ENCODE measurements around the gene KRTAP4-9.
"Not testable (repeated sequence)": the region's sequence is repeated elsewhere in the genome, so short reads cannot be mapped to it uniquely, and the experiment has no call there.

Gene KRTAP4-9

GRCh38 chr17:41098042-41098441, 7.1 kb upstream of the KRTAP4-9 start, which contains the start of gene KRTAP4-8:
KRTAP4-8 (minus strand) TSS chr17:41098142; CDS start chr17:41098084, 58 bp downstream.
- DNase-seq (ENCODE audit: low spot score): no peak

- no peak for DNase-seq (ENCODE audit: low spot score)
Measured at GRCh38 chr17:41098481-41098880, 6.7 kb upstream of the KRTAP4-9 start.

DNA sequence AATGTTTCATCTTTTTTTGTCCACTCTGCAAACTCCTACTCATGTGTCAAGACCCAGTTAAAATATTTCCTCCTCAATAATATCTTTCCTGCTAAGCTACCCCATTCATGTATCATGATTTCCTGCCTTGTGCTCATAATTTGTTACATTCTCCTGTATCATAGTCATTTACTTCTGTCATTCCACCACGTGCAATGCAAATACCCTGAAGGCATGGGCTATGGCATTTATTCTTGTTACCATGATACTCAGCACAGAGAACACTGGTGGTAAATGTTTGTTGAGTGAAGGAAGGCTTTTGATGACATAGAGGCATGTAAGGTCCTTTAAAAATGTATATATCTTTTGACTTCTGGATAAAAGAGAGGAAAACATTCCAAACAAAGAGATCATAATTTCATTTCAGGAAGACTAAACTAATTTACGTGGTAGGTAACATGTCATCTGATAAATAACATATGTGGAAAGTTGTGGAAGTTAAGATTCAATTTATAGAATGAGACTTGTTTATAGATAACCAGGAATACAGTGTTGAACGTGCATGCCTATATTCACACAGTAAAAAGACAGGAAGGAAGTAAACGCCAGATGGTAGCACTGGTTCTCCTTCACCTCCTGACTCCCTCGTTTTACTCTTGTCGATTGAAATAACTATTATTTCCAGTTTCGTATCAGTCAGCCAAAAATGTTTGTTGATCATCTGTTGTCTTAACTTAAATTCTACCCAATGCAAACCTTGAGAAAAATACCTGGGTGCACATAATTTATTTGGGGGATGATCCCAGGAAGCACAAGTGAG, 5.3 kb upstream of the KRTAP4-9 start:
- DNase-seq (ENCODE audit: low spot score): not testable (repeated sequence)

- DNase-seq (ENCODE audit: low spot score): no peak
Measured at GRCh38 chr17:41101586-41102259, 3.5 kb upstream of the KRTAP4-9 start, which contains the start of gene KRTAP4-16. KRTAP4-16 (minus strand) TSS chr17:41102209; CDS start chr17:41102209, 0 bp downstream.

DNA sequence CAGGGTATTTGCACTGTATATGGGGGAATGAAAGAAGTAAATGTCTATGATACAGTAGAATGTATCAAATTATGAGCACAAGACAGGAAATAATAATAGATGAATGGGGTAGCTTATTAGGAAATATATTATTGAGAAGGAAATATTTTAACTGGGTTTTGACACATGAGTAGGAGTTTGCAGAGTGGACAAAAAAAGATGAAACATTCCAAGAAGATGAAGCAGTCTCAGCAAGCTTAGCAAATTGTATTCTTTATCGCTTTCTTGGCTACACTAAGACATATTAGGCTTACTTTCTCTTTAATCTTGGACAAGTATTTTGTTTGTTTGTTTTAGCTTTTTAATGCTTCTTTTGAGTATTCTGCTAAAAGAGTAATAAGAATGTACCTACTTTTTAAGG, 1.3 kb upstream of the KRTAP4-9 start:
- DNase-seq (ENCODE audit: low spot score): no peak

DNA sequence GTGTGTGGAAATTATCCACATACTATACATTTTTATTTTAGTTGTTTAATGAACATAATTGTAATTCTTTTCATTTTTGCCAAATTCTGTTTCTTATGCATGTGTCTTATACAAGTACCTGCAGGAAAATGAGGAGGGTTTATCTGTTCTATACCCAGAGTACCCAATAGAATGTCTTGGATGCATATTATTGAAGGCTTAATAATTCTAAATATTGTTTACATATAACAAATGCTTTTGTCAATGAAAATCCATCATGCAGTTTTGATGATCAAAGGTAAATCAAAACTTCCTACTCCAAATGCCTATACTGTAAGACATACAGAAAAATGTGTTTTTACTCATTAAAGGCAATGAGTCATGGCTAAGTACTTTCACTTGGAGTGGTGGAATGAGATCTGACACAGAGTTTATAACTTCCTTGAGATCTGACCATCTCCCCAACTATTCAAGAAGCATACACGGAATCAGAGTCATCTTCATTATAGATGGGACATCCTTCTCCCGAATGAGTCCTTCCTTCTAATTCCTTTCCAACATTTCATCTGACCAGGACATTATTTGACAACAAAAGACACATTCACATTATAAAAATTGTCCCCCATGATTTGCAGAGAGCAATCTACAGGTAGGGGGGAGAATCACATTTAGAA, 677 bp upstream of the KRTAP4-9 start:
- DNase-seq (ENCODE audit: low spot score): peak; percentile 18

DNA sequence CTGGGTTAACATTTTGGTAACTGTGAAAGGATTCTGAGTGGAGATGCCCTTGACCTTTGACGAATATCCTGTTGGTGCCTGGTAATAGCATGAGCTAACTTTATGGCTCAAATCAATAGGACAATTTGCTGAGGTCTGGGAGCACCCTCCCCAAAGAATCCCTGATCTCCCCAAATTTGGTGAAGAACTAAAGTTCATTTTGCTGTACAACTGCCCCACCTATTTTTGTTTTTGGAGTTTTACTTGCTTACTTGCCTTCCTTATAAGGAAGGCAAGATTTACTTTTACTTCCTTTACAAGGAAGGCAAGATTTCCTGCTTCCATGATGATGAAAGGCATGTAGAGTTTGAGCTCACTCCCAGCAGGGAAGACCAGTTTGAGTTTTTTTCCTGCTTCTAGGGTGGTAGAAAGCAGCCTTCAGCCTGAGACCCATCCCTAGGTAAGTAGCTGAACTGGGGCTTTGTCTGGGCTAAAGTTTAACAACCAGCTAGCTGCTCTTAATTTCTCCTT, 2.8 kb downstream of the KRTAP4-9 start:
- no peak for DNase-seq (ENCODE audit: low spot score)

GRCh38 chr17:41108728-41109386, 3.7 kb downstream of the KRTAP4-9 start:
- DNase-seq (ENCODE audit: low spot score): not testable (repeated sequence)

DNA sequence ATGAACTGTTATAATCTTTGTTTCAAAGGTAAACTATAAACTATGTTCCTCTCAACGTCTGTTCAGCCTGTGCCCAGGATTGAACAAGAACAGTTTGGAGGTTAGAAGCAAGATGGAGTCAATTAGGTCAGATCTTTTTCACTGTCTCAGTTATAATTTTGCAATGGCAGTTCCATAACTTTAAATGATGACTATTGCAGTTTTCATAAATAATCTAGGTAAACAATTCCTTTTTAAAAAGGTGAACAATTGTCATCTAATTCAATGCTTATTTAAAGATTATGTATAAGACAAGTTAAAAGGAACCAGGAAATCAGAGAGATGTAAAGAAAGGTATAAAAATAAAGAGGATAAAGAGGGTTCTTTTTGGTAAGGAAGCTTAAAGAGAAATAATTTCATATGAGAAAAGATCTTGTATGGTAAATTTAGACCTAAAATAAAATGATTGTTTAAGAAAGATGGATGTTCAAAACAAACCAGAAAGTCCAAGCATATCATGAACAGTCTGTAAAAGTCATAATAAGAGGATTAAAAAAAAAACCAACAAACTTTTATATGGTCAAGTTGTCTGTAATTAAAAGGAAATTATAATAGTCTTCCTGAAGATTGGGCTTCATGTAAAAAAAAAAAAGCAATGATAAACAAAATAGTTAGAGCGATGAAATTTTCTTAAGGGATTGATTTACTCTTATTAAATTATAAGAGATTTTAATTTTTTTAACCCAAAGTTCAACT, 6.1 kb downstream of the KRTAP4-9 start:
- DNase-seq (ENCODE audit: low spot score): no peak

- no peak for DNase-seq (ENCODE audit: low spot score)
Measured at GRCh38 chr17:41116297-41116696, 11.1 kb downstream of the KRTAP4-9 start.

GRCh38 chr17:41117846-41118386, 12.7 kb downstream of the KRTAP4-9 start, which contains the start of gene KRTAP4-11:
KRTAP4-11 (minus strand) TSS chr17:41118373; CDS start chr17:41118315, 58 bp downstream.
- DNase-seq (ENCODE audit: low spot score): not testable (repeated sequence)

GRCh38 chr17:41118721-41119120, 13.5 kb downstream of the KRTAP4-9 start:
- no peak for DNase-seq (ENCODE audit: low spot score)

DNA sequence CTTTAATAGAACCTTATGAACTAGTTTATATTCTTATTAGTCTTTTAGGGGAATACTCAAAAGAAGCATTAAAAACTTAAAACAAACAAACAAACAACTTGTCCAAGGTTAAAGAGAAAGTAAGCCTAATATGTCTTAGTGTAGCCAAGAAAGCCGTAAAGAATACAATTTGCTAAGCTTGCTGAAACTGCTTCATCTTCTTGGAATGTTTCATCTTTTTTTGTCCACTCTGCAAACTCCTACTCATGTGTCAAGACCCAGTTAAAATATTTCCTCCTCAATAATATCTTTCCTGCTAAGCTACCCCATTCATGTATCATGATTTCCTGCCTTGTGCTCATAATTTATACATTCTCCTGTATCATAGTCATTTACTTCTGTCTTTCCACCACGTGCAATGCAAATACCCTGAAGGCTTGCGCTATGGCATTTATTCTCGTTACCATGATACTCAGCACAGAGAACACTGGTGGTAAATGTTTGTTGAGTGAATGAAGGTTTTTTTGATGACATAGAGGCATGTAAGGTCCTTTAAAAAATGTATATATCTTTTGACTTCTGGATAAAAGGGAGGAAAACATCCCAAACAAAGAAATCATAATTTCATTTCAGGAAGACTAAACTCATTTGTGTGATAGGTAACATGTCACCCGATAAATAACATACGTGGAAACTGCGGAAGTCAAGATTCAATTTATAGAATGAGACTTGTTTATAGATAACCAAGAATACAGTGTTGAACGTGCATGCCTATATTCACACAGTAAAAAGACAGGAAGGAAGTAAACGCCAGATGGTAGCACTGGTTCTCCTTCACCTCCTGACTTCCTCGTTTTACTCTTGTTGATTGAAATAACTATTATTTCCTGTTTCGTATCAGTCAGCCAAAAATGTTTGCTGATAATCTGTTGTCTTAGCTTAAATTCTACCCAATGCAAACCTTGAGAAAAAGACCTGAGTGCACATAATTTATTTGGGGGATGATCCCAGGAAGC, 14.8 kb downstream of the KRTAP4-9 start:
- DNase-seq (ENCODE audit: low spot score): not testable (repeated sequence)

GRCh38 chr17:41121742-41122141, 16.6 kb downstream of the KRTAP4-9 start:
- no peak for DNase-seq (ENCODE audit: low spot score)

DNA sequence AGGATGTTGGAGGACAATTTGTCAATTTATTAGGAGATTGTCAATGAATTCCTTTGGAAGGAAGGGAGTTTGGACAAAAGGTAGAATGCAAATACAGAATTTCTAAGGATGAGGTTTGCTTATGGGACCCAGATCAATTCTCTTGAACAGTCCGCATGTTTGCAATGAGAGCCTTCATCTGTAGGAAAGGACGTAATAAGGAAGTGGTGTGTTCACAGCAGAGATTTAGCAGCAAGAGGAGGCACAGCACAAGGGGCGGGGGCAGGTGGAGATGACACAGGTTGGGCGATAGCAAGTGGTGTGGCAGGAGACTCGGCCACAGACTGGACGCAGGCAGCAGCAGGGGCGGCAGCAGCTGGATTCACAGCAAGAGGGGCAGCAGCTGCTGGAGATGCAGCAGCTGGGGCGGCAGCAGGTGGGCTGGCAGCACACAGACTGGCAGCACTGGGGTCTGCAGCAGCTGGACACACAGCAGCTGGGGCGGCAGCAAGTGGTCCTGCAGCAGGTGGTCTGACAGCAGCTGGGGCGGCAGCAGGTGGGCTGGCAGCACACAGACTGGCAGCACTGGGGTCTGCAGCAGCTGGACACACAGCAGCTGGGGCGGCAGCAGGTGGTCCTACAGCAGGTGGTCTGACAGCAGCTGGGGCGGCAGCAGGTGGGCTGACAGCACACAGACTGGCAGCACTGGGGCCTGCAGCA, 18.3 kb downstream of the KRTAP4-9 start:
- DNase-seq (ENCODE audit: low spot score): not testable (repeated sequence)

DNA sequence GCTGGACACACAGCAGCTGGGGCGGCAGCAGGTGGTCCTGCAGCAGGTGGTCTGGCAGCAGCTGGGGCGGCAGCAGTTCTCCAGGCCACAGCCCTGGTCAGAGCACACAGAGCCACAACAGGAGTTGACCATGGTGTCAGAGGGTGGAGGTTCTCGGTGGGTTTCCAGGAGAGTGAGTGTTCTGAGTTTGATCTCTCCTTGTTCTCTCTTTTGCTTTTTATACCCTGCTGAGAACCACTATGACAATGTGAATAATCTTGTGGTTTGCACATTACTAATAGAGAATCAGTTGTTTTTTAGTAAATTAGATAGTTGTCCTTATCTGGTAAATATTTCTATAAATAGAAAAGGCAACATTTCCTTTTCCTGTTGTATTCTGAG, 18.8 kb downstream of the KRTAP4-9 start, which contains the start of gene KRTAP4-12:
Gene KRTAP4-12, minus strand, starts transcription at position 192 of the 381 bp plus-strand sequence. Its CDS starts 60 bp downstream, at position 132.
- not testable (repeated sequence) for DNase-seq (ENCODE audit: low spot score)

DNA sequence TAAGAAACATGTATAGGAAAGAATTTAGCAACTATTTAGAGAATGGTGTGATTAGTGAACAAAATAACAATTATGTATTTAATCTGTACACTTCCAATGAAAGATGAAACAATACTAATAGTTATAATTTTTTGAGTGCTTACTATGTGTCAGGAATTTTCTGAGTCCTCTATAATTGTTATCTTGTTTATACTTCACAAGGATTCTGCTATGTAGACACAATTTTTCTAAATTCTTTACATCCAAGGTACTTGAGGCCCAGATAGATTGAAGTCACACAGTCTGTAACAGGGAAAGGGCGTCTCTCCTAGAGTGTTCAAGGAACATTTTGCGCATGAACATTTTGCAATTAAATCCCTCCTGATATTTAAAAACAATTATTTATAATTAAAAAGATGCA, 19.9 kb downstream of the KRTAP4-9 start:
- DNase-seq (ENCODE audit: low spot score): no peak

- DNase-seq (ENCODE audit: low spot score): no peak
Measured at GRCh38 chr17:41126412-41126811, 21.2 kb downstream of the KRTAP4-9 start.

- no peak for DNase-seq (ENCODE audit: low spot score)
Measured at GRCh38 chr17:41127371-41127770, 22.2 kb downstream of the KRTAP4-9 start.

Data from SW480 (cell line).